GM12878 (cell line): Measurements from ENCODE around the gene ENTPD3. TPM values are rescaled to one million over a fixed set of nuclear protein-coding genes. Genes with fewer than 3 reads are reported as not detected.

ENCODE experiments used
- ATAC-seq: fragments of 200-7000 bp; cut with Tn5 transposase; 3 replicates; pipeline ENCODE4 v1.9.1; 2020; ENCODE audit warnings: mild to moderate bottlenecking, moderate library complexity
- BruUV-seq: library from RNA; stranded (reverse); fragments of 400-500 nt; replicated peaks from 2 replicates; lab custom pipeline; 2021; lab: Mats Ljungman, UMichigan
- CTCF ChIA-PET: fragments of 300-600 bp; sonication (Branson Sonifier 250); formaldehyde crosslinking; extraction: SDS; loops from one replicate; lab custom pipeline; 2021; ENCODE audit warnings: inconsistent platforms; lab: Yijun Ruan, JAX
- POLR2A ChIA-PET: fragments of 350-600 bp; formaldehyde crosslinking; extraction: SDS; loops from one replicate; lab custom pipeline; 2021; ENCODE audit warnings: inconsistent platforms; lab: Charles Lee
- RAD21 ChIA-PET: fragments of 300-600 bp; sonication (Branson Sonifier 250); formaldehyde crosslinking; loops from one replicate; lab custom pipeline; 2023; ENCODE audit warnings: antibody characterized with exemption; ENCODE audit not compliant: unreplicated experiment; lab: Charles Lee
- SMC1A ChIA-PET: fragments of 300-600 bp; sonication (Branson Sonifier 250); formaldehyde crosslinking; loops from one replicate; lab custom pipeline; 2023; ENCODE audit not compliant: unreplicated experiment, uncharacterized antibody; lab: Charles Lee
- DNase-seq: peaks from one replicate; pipeline ENCODE4 v3.0.0-alpha.2; 2011; ENCODE audit warnings: low read depth, low spot score
- FAIRE-seq: peaks from 3 replicates; lab custom pipeline; 2011; peaks lifted over from hg19 to GRCh38; lab: Jason Lieb, UNC
- H2AFZ ChIP-seq: 2 replicates; pipeline ENCODE4 v1.6.0; 2011; ENCODE audit warnings: low read depth, low read length, control low read depth; ENCODE audit not compliant: control insufficient read depth
- H3K27ac ChIP-seq: 2 replicates; pipeline ENCODE4 v1.5.1; 2011; ENCODE audit warnings: control low read depth; ENCODE audit not compliant: control insufficient read depth, insufficient read depth
- H3K27me3 ChIP-seq, 2 experiments: replicated peaks in 1 of 2; 2 replicates each; pipeline versions ENCODE4 v1.6.0 to v1.6.1; 2011; ENCODE audit warnings: low read length in 1 of 2; ENCODE audit not compliant: control insufficient read depth in 2 of 2, insufficient read depth in 2 of 2
- H3K36me3 ChIP-seq, 2 experiments: 2 replicates each; pipeline ENCODE4 v1.5.1; 2011; ENCODE audit warnings: low read length in 1 of 2; ENCODE audit not compliant: control insufficient read depth in 2 of 2, insufficient read depth in 2 of 2
- H3K4me1 ChIP-seq: 2 replicates; pipeline ENCODE4 v1.6.1; 2011; ENCODE audit warnings: mild to moderate bottlenecking, low read length, moderate library complexity, mixed read lengths; ENCODE audit not compliant: control insufficient read depth, insufficient read depth
- H3K4me2 ChIP-seq: 2 replicates; pipeline ENCODE4 v1.6.0; 2011; ENCODE audit warnings: control low read depth; ENCODE audit not compliant: control insufficient read depth, insufficient read depth
- H3K4me3 ChIP-seq: fragments of 200-600 bp; sonication (generic); 2 replicates; pipeline ENCODE4 v1.5.1; 2016
- H3K79me2 ChIP-seq: 2 replicates; pipeline ENCODE4 v1.6.0; 2011; ENCODE audit warnings: low read length; ENCODE audit not compliant: control insufficient read depth, insufficient read depth
- H3K9ac ChIP-seq: 2 replicates; pipeline ENCODE4 v1.8.0; 2011; ENCODE audit warnings: low read length, control low read depth, mixed read lengths; ENCODE audit not compliant: control insufficient read depth, insufficient read depth
- H3K9me3 ChIP-seq: replicated peaks from 3 replicates; pipeline ENCODE4 v1.5.1; 2011; ENCODE audit warnings: mild to moderate bottlenecking, low read length; ENCODE audit not compliant: control insufficient read depth, insufficient read depth
- H4K20me1 ChIP-seq: 2 replicates; pipeline ENCODE4 v1.6.0; 2011; ENCODE audit not compliant: control insufficient read depth, insufficient read depth
- BACH1 ChIP-seq: fragments of 450-650 bp; IDR thresholded peaks from 2 replicates; pipeline ENCODE4 v1.6.1; 2017; ENCODE audit warnings: mild to moderate bottlenecking, borderline replicate concordance
- CHD1 ChIP-seq: IDR thresholded peaks from 2 replicates; pipeline ENCODE4 v1.6.1; 2012; ENCODE audit warnings: low read depth, low read length, improper control_type of control experiment
- GABPA ChIP-seq: IDR thresholded peaks from 2 replicates; pipeline ENCODE4 v1.6.1; 2014; ENCODE audit warnings: antibody characterized with exemption, low read depth, mild to moderate bottlenecking, inconsistent platforms
- NFYA ChIP-seq: IDR thresholded peaks from 2 replicates; pipeline ENCODE4 v1.6.1; 2011; ENCODE audit warnings: low read depth, mild to moderate bottlenecking, low read length, improper control_type of control experiment, borderline replicate concordance
- WGBS: methylation state at CpG from one replicate; pipeline ENCODE4 v1.1.6; 2016; ENCODE audit warnings: low lambda C conversion rate; ENCODE audit not compliant: insufficient replicate concordance, insufficient coverage; ENCODE audit errors: missing lambda C conversion rate; 5-methylcytosine and 5-hydroxymethylcytosine counted together
- in situ Hi-C: fragments of 300-500 bp; cut with MboI; formaldehyde crosslinking; loops from 9 replicates; pipeline ENCODE4 v1.14.3; 2018; ENCODE audit warnings: mixed read lengths
- intact Hi-C: fragments of 100-400 bp; cut with micrococcal nuclease; formaldehyde crosslinking; loops from one replicate; pipeline ENCODE4 v1.14.2; 2022; ENCODE audit not compliant: unreplicated experiment
- polyA plus RNA-seq, 11 experiments: library from polyadenylated mRNA; depleted of rRNA in 4 of 11; unstranded in 6 of 11; stranded (reverse) in 5 of 11; fragments of >200 nt; fragmentation: Nextera tagmentation in 4 of 11; fragmentation: Illumina TruSeq in 1 of 11; extraction: Ambion mirVana in 4 of 11; extraction: Trizol in 1 of 11; gene quantifications; 1 replicate in 1 of 11; 2 replicates in 10 of 11; pipeline versions ENCODE4 v1.2.1 to v1.2.3, GENCODE V29; 2011 to 2016; ENCODE audit warnings: inconsistent platforms in 2 of 11, missing spikeins in 2 of 11, low read depth in 1 of 11
- total RNA-seq, 4 experiments: library from RNA; depleted of rRNA in 3 of 4; stranded (reverse); fragments of >200 nt in 3 of 4; fragmentation: Illumina TruSeq in 1 of 4; extraction: Trizol in 1 of 4; gene quantifications; 2 replicates each; pipeline versions ENCODE4 v1.2.1 to v1.2.3, GENCODE V29; 2013 to 2021
- TF ChIP-seq, protein P1 (sequence below): fragments of 450-650 bp; IDR thresholded peaks from 2 replicates; pipeline ENCODE4 v1.6.1; 2016; ENCODE audit warnings: mild to moderate bottlenecking, moderate library complexity, borderline replicate concordance
- TF ChIP-seq, protein P2 (sequence below): fragments of 450-650 bp; IDR thresholded peaks from 2 replicates; pipeline ENCODE4 v1.6.1; 2017; ENCODE audit warnings: mild to moderate bottlenecking, moderate library complexity

ENTPD3 gene
- total and polyA plus RNA-seq, 10 of the 15 experiments (the other 5 are each of a cell fraction or from before 2014, with no cell fraction given), result 0.03 TPM; not detected in 9

DNA sequence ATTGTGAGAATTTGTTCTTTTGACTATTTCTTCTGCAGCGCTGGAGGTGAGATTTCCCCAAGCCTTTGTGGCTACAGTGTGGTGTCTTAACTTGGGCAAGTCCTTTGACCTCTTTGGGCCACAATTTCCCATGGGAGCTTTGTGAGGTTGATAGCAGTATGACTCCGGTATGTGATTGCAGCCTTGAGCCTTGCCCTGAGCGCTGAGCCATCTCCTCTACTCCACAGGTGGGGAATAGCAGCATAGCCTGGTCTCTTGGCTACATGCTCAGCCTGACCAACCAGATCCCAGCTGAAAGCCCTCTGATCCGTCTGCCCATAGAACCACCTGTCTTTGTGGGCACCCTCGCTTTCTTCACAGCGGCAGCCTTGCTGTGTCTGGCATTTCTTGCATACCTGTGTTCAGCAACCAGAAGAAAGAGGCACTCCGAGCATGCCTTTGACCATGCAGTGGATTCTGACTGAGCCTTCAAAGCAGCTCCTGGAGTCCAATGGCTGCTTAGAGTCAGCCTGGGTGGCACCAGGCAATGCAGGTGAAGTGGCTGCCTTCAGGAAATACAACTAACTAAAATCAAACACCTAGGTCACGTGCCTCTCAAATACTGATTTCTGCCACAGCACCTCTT is 40.2 kb downstream of the ENTPD3 start (continued):
- TF ChIP-seq BACH1, result no peak
- TF ChIP-seq CHD1, result no peak
- TF ChIP-seq GABPA, result no peak
- TF ChIP-seq, protein P1, sequence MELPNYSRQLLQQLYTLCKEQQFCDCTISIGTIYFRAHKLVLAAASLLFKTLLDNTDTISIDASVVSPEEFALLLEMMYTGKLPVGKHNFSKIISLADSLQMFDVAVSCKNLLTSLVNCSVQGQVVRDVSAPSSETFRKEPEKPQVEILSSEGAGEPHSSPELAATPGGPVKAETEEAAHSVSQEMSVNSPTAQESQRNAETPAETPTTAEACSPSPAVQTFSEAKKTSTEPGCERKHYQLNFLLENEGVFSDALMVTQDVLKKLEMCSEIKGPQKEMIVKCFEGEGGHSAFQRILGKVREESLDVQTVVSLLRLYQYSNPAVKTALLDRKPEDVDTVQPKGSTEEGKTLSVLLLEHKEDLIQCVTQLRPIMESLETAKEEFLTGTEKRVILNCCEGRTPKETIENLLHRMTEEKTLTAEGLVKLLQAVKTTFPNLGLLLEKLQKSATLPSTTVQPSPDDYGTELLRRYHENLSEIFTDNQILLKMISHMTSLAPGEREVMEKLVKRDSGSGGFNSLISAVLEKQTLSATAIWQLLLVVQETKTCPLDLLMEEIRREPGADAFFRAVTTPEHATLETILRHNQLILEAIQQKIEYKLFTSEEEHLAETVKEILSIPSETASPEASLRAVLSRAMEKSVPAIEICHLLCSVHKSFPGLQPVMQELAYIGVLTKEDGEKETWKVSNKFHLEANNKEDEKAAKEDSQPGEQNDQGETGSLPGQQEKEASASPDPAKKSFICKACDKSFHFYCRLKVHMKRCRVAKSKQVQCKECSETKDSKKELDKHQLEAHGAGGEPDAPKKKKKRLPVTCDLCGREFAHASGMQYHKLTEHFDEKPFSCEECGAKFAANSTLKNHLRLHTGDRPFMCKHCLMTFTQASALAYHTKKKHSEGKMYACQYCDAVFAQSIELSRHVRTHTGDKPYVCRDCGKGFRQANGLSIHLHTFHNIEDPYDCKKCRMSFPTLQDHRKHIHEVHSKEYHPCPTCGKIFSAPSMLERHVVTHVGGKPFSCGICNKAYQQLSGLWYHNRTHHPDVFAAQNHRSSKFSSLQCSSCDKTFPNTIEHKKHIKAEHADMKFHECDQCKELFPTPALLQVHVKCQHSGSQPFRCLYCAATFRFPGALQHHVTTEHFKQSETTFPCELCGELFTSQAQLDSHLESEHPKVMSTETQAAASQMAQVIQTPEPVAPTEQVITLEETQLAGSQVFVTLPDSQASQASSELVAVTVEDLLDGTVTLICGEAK, result no peak

DNA sequence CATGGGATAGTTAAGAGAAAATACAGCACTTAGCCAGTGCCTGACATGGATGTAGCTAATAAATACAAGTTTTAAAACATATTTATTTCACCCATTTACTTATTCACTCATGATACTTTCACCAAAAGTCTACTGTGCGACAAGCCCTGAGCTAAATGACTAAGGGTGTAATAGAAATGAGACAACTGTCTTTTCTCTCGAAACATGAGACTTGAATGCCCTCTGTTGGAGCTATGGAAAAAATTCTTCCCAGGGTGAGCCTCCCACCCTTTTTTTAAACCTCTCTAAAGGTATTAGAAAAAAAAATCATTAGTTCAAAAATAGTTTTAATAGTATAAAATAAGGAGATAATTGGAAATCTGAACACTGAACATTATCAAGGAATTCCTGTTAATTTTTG is 45.8 kb downstream of the ENTPD3 start:
- Histone ChIP-seq H3K27me3 (no peaks in the 10 kb centered on the region), H4K20me1 (no peaks in the 10 kb centered on the region), H3K79me2 (no peaks in the 10 kb centered on the region), H3K9me3 (no peaks in the 10 kb centered on the region), H2AFZ (no peak overlapping the region), H3K9ac (no peak overlapping the region), H3K27ac (no peak overlapping the region), H3K4me3 (no peak overlapping the region), H3K4me2 (no peak overlapping the region), H3K4me1 (no peaks in the 10 kb centered on the region), H3K36me3 (no peaks in the 10 kb centered on the region)
- ChIA-PET RAD21 (no interaction called here), POLR2A (no interaction called here), SMC1A (no interaction called here), CTCF (no interaction called here)
- in situ Hi-C loops, result no loop called here
- FAIRE-seq (no peak), ATAC-seq (no peak), DNase-seq (no peak)
- intact Hi-C loops, result no loop called here
- 63% methylated on average over 2 of the region's 2 CpGs for WGBS
- TF ChIP-seq, protein P2, sequence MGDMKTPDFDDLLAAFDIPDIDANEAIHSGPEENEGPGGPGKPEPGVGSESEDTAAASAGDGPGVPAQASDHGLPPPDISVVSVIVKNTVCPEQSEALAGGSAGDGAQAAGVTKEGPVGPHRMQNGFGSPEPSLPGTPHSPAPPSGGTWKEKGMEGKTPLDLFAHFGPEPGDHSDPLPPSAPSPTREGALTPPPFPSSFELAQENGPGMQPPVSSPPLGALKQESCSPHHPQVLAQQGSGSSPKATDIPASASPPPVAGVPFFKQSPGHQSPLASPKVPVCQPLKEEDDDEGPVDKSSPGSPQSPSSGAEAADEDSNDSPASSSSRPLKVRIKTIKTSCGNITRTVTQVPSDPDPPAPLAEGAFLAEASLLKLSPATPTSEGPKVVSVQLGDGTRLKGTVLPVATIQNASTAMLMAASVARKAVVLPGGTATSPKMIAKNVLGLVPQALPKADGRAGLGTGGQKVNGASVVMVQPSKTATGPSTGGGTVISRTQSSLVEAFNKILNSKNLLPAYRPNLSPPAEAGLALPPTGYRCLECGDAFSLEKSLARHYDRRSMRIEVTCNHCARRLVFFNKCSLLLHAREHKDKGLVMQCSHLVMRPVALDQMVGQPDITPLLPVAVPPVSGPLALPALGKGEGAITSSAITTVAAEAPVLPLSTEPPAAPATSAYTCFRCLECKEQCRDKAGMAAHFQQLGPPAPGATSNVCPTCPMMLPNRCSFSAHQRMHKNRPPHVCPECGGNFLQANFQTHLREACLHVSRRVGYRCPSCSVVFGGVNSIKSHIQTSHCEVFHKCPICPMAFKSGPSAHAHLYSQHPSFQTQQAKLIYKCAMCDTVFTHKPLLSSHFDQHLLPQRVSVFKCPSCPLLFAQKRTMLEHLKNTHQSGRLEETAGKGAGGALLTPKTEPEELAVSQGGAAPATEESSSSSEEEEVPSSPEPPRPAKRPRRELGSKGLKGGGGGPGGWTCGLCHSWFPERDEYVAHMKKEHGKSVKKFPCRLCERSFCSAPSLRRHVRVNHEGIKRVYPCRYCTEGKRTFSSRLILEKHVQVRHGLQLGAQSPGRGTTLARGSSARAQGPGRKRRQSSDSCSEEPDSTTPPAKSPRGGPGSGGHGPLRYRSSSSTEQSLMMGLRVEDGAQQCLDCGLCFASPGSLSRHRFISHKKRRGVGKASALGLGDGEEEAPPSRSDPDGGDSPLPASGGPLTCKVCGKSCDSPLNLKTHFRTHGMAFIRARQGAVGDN, result no peak
- TF ChIP-seq NFYA, result no peak
- no TSS peak for BruUV-seq
